HCT116 (cell line): ENCODE results near the gene CDH2. TPM values are rescaled to one million over a fixed set of nuclear protein-coding genes. Genes with fewer than 3 reads are reported as not detected.

Experiments
- ATAC-seq: fragments of 200-7000 bp; cut with Tn5 transposase; 2 replicates; pipeline ENCODE4 v1.9.1; 2020; ENCODE audit warnings: mild to moderate bottlenecking, moderate library complexity
- BruUV-seq: library from RNA; stranded (reverse); fragments of 400-500 nt; replicated peaks from 2 replicates; lab custom pipeline; 2021; lab: Mats Ljungman, UMichigan
- CTCF ChIA-PET: fragments of 300-600 bp; sonication (Branson Sonifier 250); formaldehyde crosslinking; loops from one replicate; lab custom pipeline; 2021; ENCODE audit warnings: antibody characterized with exemption; lab: Charles Lee
- POLR2A ChIA-PET: fragments of 300-600, 350-600 bp; sonication (Branson Sonifier 250); formaldehyde crosslinking; loops from one replicate; lab custom pipeline; 2021; ENCODE audit warnings: antibody characterized with exemption; lab: Charles Lee
- RAD21 ChIA-PET, 2 experiments: fragments of 300-600 bp; sonication (Branson Sonifier 250); formaldehyde crosslinking; loops; one replicate each; lab custom pipeline; 2023; ENCODE audit warnings: low total read pairs in 2 of 2; ENCODE audit not compliant: uncharacterized antibody in 2 of 2, unreplicated experiment in 2 of 2, low non-redundant PET in 1 of 2; lab: Charles Lee
- DNase-seq: peaks from one replicate; pipeline ENCODE4 v3.0.0-alpha.2; 2010; ENCODE audit warnings: low read depth, low spot score
- H2AFZ ChIP-seq: fragments of 200-600 bp; shearing (Covaris generic), sonication (generic); 2 replicates; pipeline ENCODE4 v1.6.1; 2017; ENCODE audit warnings: low read depth, mixed run types, mixed read lengths, antibody characterized with exemption, low read length; ENCODE audit not compliant: poor library complexity, severe bottlenecking
- H3K27ac ChIP-seq: 2 replicates; pipeline ENCODE4 v1.5.1; 2012; ENCODE audit warnings: low read depth, low read length
- H3K27me3 ChIP-seq: fragments of 200-600 bp; sonication (generic); 2 replicates; pipeline ENCODE4 v1.6.1; 2016; ENCODE audit warnings: mixed run types, low read length, mixed read lengths; ENCODE audit not compliant: insufficient read depth
- H3K36me3 ChIP-seq, 2 experiments: fragments of 200-500 bp in 1 of 2; fragments of 200-600 bp in 1 of 2; sonication (Bioruptor generic) in 1 of 2; sonication (generic) in 1 of 2; 2 replicates each; pipeline versions ENCODE4 v1.5.1 to v1.6.1; 2014 to 2016; ENCODE audit warnings: low read length in 2 of 2, inconsistent platforms in 1 of 2, mixed read lengths in 1 of 2, mixed run types in 1 of 2; ENCODE audit not compliant: insufficient read depth in 2 of 2, control insufficient read depth in 1 of 2
- H3K4me1 ChIP-seq, 2 experiments: fragments of 200-600 bp in 1 of 2; sonication (generic) in 1 of 2; 2 replicates each; pipeline versions ENCODE4 v1.5.1 to v1.6.1; 2012 to 2017; ENCODE audit warnings: low read length in 2 of 2, inconsistent platforms in 1 of 2, mild to moderate bottlenecking in 1 of 2, mixed read lengths in 1 of 2, mixed run types in 1 of 2, moderate library complexity in 1 of 2; ENCODE audit not compliant: insufficient read depth in 2 of 2, control insufficient read depth in 1 of 2
- H3K4me2 ChIP-seq: fragments of 200-600 bp; sonication (generic); 2 replicates; pipeline ENCODE4 v1.6.1; 2017; ENCODE audit warnings: mixed run types, low read length, mixed read lengths
- H3K4me3 ChIP-seq, 2 experiments: fragments of 200-600 bp in 1 of 2; sonication (generic) in 1 of 2; replicated peaks in 1 of 2; 2 replicates each; pipeline ENCODE4 v1.5.1; 2011 to 2016; ENCODE audit warnings: low read length in 2 of 2, control low read depth in 1 of 2, low read depth in 1 of 2, mild to moderate bottlenecking in 1 of 2, mixed read lengths in 1 of 2, mixed run types in 1 of 2
- H3K79me2 ChIP-seq: fragments of 200-600 bp; sonication (generic); 2 replicates; pipeline ENCODE4 v1.6.1; 2017; ENCODE audit warnings: mild to moderate bottlenecking, mixed run types, low read length, moderate library complexity, mixed read lengths; ENCODE audit not compliant: insufficient read depth
- H3K9ac ChIP-seq: fragments of 200-600 bp; sonication (generic); 2 replicates; pipeline ENCODE4 v1.6.1; 2016; ENCODE audit warnings: low read length, mixed read lengths
- H3K9me2 ChIP-seq: fragments of 200-600 bp; sonication (generic), shearing (Covaris generic); 2 replicates; pipeline ENCODE4 v1.6.1; 2017; ENCODE audit warnings: mixed run types, mild to moderate bottlenecking, moderate library complexity; ENCODE audit not compliant: insufficient read depth
- H3K9me3 ChIP-seq, 2 experiments: fragments of 200-500 bp in 1 of 2; fragments of 200-600 bp in 1 of 2; sonication (Bioruptor generic) in 1 of 2; sonication (generic) in 1 of 2; 2 replicates each; pipeline ENCODE4 v1.6.1; 2014 to 2017; ENCODE audit warnings: low read length in 2 of 2, mixed read lengths in 2 of 2, inconsistent platforms in 1 of 2, low read depth in 1 of 2, mild to moderate bottlenecking in 1 of 2, mixed run types in 1 of 2, moderate library complexity in 1 of 2; ENCODE audit not compliant: control insufficient read depth in 1 of 2, insufficient read depth in 1 of 2
- H4K20me1 ChIP-seq: fragments of 200-600 bp; sonication (generic), shearing (Covaris generic); 2 replicates; pipeline ENCODE4 v1.6.1; 2017; ENCODE audit warnings: mixed run types, mild to moderate bottlenecking, moderate library complexity; ENCODE audit not compliant: insufficient read depth
- CBX3 ChIP-seq: IDR thresholded peaks from 2 replicates; pipeline ENCODE4 v1.6.1; 2012; ENCODE audit warnings: low read depth
- EGR1 ChIP-seq: IDR thresholded peaks from 2 replicates; pipeline ENCODE4 v1.6.1; 2012; ENCODE audit warnings: low read depth
- ELF1 ChIP-seq: IDR thresholded peaks from 2 replicates; pipeline ENCODE4 v1.6.1; 2012; ENCODE audit warnings: low read depth, borderline replicate concordance
- EZH2 ChIP-seq: fragments of 200-600 bp; sonication (generic); IDR thresholded peaks from 2 replicates; pipeline ENCODE4 v1.6.1; 2017; ENCODE audit warnings: antibody characterized with exemption, mixed run types
- EZH2phosphoT487 ChIP-seq: fragments of 200-600 bp; IDR thresholded peaks from 2 replicates; pipeline ENCODE4 v1.6.1; 2018; ENCODE audit warnings: antibody characterized with exemption, borderline replicate concordance
- POLR2A ChIP-seq: IDR thresholded peaks from 2 replicates; pipeline ENCODE4 v1.7.0; 2011; ENCODE audit warnings: borderline replicate concordance; ENCODE audit not compliant: insufficient read depth, insufficient read length; ENCODE audit errors: extremely low read depth
- RAD21 ChIP-seq: IDR thresholded peaks from 2 replicates; pipeline ENCODE4 v1.6.1; 2012; ENCODE audit warnings: low read depth, mild to moderate bottlenecking
- SP1 ChIP-seq: IDR thresholded peaks from 2 replicates; pipeline ENCODE4 v1.6.1; 2012; ENCODE audit warnings: low read depth
- intact Hi-C: fragments of 100-400 bp; cut with micrococcal nuclease; formaldehyde crosslinking; loops from 2 replicates; pipeline ENCODE4 v1.10.0; 2022
- total RNA-seq: library from RNA; stranded (reverse); gene quantifications from one replicate; pipeline ENCODE4 v1.2.1, GENCODE V29; 2021; ENCODE audit not compliant: unreplicated experiment
- TF ChIP-seq, protein P1 (sequence below): IDR thresholded peaks from 2 replicates; pipeline ENCODE4 v1.6.1; 2012
- TF ChIP-seq, protein P2 (sequence below): IDR thresholded peaks from 2 replicates; pipeline ENCODE4 v1.6.1; 2011; ENCODE audit warnings: mild to moderate bottlenecking, low read length, moderate library complexity; ENCODE audit not compliant: insufficient replicate concordance; ENCODE audit errors: extremely low read depth
- TF ChIP-seq, protein P3 (sequence below), 3 experiments: fragments of 200-600 bp in 1 of 3; sonication (generic) in 1 of 3; IDR thresholded peaks in 2 of 3; conservative IDR thresholded peaks in 1 of 3; 2 replicates each; pipeline ENCODE4 v1.5.1; 2012 to 2017; ENCODE audit warnings: low read depth in 2 of 3, low read length in 2 of 3, antibody characterized with exemption in 1 of 3, borderline replicate concordance in 1 of 3, control low read depth in 1 of 3, mild to moderate bottlenecking in 1 of 3, mixed read lengths in 1 of 3, mixed run types in 1 of 3, moderate library complexity in 1 of 3; ENCODE audit not compliant: insufficient read depth in 1 of 3

CDH2 gene
- total RNA-seq, 1 experiment from 2014 or later, result 0.15 TPM

DNA sequence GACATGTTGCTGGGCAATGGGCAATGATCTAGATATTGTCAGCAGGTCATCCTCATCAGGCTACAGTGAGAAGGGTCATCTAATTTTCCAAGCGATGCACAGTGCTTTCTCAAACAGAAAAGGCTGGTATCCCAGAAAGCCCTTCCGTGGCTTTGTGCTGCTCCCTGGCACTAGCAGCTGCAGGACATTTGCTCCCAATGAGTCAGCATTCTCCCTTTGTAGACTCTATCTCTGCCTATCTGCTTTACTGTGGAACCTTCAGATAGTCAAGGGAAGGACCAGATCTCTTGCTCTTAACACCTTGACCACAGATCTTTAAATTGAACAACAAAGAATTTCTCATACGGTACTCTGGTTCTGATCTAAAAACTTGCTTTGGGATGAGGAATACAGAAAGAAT is 101.4 kb downstream of the CDH2 start:
- no peak for DNase-seq
- Histone ChIP-seq H3K9me2 (no peaks in the 10 kb centered on the region), H2AFZ (no peak overlapping the region), H3K27me3 (no peaks in the 10 kb centered on the region), H3K4me1 (no peaks in the 10 kb centered on the region), H3K9ac (no peak overlapping the region), H3K4me2 (no peak overlapping the region), H3K79me2 (no peaks in the 10 kb centered on the region), H3K27ac (no peak overlapping the region), H3K4me3 (no peak overlapping the region), H3K36me3 (no peaks in the 10 kb centered on the region), H4K20me1 (no peaks in the 10 kb centered on the region), H3K9me3 (no peaks in the 10 kb centered on the region)
- intact Hi-C loops, result no loop called here
- ChIA-PET CTCF (no interaction called here), RAD21 (no interaction called here), POLR2A (no interaction called here)
- ATAC-seq, result no peak
- TF ChIP-seq, protein P1, sequence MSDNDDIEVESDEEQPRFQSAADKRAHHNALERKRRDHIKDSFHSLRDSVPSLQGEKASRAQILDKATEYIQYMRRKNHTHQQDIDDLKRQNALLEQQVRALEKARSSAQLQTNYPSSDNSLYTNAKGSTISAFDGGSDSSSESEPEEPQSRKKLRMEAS, result no peak
- TF ChIP-seq EGR1 (no peak), EZH2 (no peak), ELF1 (no peak), EZH2phosphoT487 (no peak), RAD21 (no peak)
- TF ChIP-seq, protein P2, sequence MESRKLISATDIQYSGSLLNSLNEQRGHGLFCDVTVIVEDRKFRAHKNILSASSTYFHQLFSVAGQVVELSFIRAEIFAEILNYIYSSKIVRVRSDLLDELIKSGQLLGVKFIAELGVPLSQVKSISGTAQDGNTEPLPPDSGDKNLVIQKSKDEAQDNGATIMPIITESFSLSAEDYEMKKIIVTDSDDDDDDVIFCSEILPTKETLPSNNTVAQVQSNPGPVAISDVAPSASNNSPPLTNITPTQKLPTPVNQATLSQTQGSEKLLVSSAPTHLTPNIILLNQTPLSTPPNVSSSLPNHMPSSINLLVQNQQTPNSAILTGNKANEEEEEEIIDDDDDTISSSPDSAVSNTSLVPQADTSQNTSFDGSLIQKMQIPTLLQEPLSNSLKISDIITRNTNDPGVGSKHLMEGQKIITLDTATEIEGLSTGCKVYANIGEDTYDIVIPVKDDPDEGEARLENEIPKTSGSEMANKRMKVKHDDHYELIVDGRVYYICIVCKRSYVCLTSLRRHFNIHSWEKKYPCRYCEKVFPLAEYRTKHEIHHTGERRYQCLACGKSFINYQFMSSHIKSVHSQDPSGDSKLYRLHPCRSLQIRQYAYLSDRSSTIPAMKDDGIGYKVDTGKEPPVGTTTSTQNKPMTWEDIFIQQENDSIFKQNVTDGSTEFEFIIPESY, result no peak
- no TSS peak for BruUV-seq

DNA sequence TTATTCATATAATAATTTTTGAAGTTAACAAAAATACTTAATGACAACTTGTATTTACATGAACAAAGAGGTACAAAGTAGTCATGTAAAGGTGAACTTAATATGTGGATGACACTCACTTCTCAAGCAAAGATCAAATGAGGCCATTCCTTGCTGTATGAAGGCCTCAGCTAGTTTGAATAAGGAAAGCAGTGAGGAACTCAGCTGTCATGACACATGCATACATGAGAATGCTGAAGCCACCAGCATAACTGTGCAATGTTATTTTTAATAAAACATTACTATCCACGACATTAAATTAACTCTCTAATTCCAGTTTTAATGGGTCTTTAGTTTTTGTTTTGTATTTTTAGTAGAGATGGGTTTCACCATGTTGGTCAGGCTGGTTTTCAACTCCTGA is 102.9 kb downstream of the CDH2 start:
- Histone ChIP-seq H3K4me1 (no peaks in the 10 kb centered on the region), H3K4me2 (no peak overlapping the region), H4K20me1 (no peaks in the 10 kb centered on the region), H3K4me3 (no peak overlapping the region), H3K79me2 (no peaks in the 10 kb centered on the region), H3K9me3 (no peaks in the 10 kb centered on the region), H3K27me3 (no peaks in the 10 kb centered on the region), H3K9me2 (no peaks in the 10 kb centered on the region), H3K36me3 (no peaks in the 10 kb centered on the region), H3K9ac (no peak overlapping the region), H2AFZ (no peak overlapping the region), H3K27ac (no peak overlapping the region)
- intact Hi-C loops, result no loop called here
- TF ChIP-seq, protein P3, sequence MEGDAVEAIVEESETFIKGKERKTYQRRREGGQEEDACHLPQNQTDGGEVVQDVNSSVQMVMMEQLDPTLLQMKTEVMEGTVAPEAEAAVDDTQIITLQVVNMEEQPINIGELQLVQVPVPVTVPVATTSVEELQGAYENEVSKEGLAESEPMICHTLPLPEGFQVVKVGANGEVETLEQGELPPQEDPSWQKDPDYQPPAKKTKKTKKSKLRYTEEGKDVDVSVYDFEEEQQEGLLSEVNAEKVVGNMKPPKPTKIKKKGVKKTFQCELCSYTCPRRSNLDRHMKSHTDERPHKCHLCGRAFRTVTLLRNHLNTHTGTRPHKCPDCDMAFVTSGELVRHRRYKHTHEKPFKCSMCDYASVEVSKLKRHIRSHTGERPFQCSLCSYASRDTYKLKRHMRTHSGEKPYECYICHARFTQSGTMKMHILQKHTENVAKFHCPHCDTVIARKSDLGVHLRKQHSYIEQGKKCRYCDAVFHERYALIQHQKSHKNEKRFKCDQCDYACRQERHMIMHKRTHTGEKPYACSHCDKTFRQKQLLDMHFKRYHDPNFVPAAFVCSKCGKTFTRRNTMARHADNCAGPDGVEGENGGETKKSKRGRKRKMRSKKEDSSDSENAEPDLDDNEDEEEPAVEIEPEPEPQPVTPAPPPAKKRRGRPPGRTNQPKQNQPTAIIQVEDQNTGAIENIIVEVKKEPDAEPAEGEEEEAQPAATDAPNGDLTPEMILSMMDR (IDR thresholded peaks at IDR 0.05 in 2 of 3, conservative IDR thresholded peaks at IDR 0.05 in 1 of 3; ENCODE audit: borderline replicate concordance in 1 of 3, insufficient read depth in 1 of 3, low read depth in 2 of 3, low read length in 2 of 3), result no peak
- TF ChIP-seq RAD21 (no peak), SP1 (no peak), POLR2A (no peak), CBX3 (no peak)
- RAD21 ChIA-PET, result no interaction called here
- CTCF ChIA-PET, result no interaction called here
- POLR2A ChIA-PET, result no interaction called here
- ATAC-seq, result no peak
- no TSS peak for BruUV-seq
- DNase-seq, result no peak
